Astrocyte (in vitro differentiated cells and primary cell): Measurements from ENCODE around the gene DMXL2. TPM values are rescaled to one million over a fixed set of nuclear protein-coding genes. Genes with fewer than 3 reads are reported as not detected.
"Not testable (repeated sequence)": the region's sequence is repeated elsewhere in the genome, so short reads cannot be mapped to it uniquely, and the experiment has no call there.

Experiments
- DNase-seq: peaks from one replicate; pipeline ENCODE4 v3.0.0-alpha.2; 2010; ENCODE audit warnings: low read depth
- FAIRE-seq: peaks from 2 replicates; lab custom pipeline; 2011; peaks lifted over from hg19 to GRCh38; lab: Jason Lieb, UNC
- H2AFZ ChIP-seq: 2 replicates; pipeline ENCODE4 v1.6.0; 2012; ENCODE audit warnings: low read depth, low read length, inconsistent platforms
- H3K27ac ChIP-seq: 2 replicates; pipeline ENCODE4 v1.5.1; 2011; ENCODE audit warnings: low read depth, low read length, inconsistent platforms
- H3K27me3 ChIP-seq: 2 replicates; pipeline ENCODE4 v1.6.0; 2011; ENCODE audit warnings: low read length, inconsistent platforms; ENCODE audit not compliant: insufficient read depth
- H3K36me3 ChIP-seq: 2 replicates; pipeline ENCODE4 v1.5.1; 2011; ENCODE audit warnings: low read length, inconsistent platforms; ENCODE audit not compliant: insufficient read depth
- H3K4me1 ChIP-seq: 2 replicates; pipeline ENCODE4 v1.5.1; 2011; ENCODE audit warnings: low read length, inconsistent platforms; ENCODE audit not compliant: insufficient read depth
- H3K4me2 ChIP-seq: 2 replicates; pipeline ENCODE4 v1.6.0; 2012; ENCODE audit warnings: low read length, inconsistent platforms
- H3K4me3 ChIP-seq: 2 replicates; pipeline ENCODE4 v1.5.1; 2011; ENCODE audit warnings: low read depth, mild to moderate bottlenecking, low read length, inconsistent platforms; ENCODE audit not compliant: insufficient read depth
- H3K79me2 ChIP-seq: 2 replicates; pipeline ENCODE4 v1.6.0; 2012; ENCODE audit warnings: mild to moderate bottlenecking, low read length, inconsistent platforms; ENCODE audit not compliant: insufficient read depth
- H3K9ac ChIP-seq: 2 replicates; pipeline ENCODE4 v1.6.0; 2012; ENCODE audit warnings: mild to moderate bottlenecking, low read length, inconsistent platforms
- H3K9me3 ChIP-seq: 2 replicates; pipeline ENCODE4 v1.5.1; 2012; ENCODE audit warnings: low read depth, mild to moderate bottlenecking, low read length, inconsistent platforms; ENCODE audit not compliant: insufficient read depth
- H4K20me1 ChIP-seq: 2 replicates; pipeline ENCODE4 v1.6.0; 2012; ENCODE audit warnings: low read length, inconsistent platforms; ENCODE audit not compliant: insufficient read depth
- H3K27ac Mint-ChIP-seq: one replicate; pipeline ENCODE4 v1.8.0; 2021; ENCODE audit warnings: mild to moderate bottlenecking, mixed read lengths; ENCODE audit not compliant: unreplicated experiment
- H3K27me3 Mint-ChIP-seq: one replicate; pipeline ENCODE4 v1.8.0; 2021; ENCODE audit warnings: low read depth, mixed read lengths; ENCODE audit not compliant: unreplicated experiment
- H3K36me3 Mint-ChIP-seq: one replicate; pipeline ENCODE4 v1.8.0; 2021; ENCODE audit warnings: low read depth, mixed read lengths; ENCODE audit not compliant: unreplicated experiment
- H3K4me1 Mint-ChIP-seq: one replicate; pipeline ENCODE4 v1.8.0; 2021; ENCODE audit warnings: low read depth, mixed read lengths; ENCODE audit not compliant: unreplicated experiment
- H3K4me3 Mint-ChIP-seq: one replicate; pipeline ENCODE4 v1.8.0; 2021; ENCODE audit warnings: mild to moderate bottlenecking, moderate library complexity, mixed read lengths; ENCODE audit not compliant: unreplicated experiment
- H3K9me3 Mint-ChIP-seq: one replicate; pipeline ENCODE4 v1.8.0; 2021; ENCODE audit warnings: mild to moderate bottlenecking, mixed read lengths; ENCODE audit not compliant: unreplicated experiment
- CTCF ChIP-seq: IDR thresholded peaks from 2 replicates; pipeline ENCODE4 v1.5.1; 2011; ENCODE audit warnings: low read depth, mild to moderate bottlenecking, inconsistent platforms, low read length, moderate library complexity; ENCODE audit not compliant: insufficient read depth
- EZH2 ChIP-seq: IDR thresholded peaks from 2 replicates; pipeline ENCODE4 v1.6.1; 2012; ENCODE audit warnings: mild to moderate bottlenecking, low read length, inconsistent platforms; ENCODE audit not compliant: insufficient read depth
- total RNA-seq: library from RNA; stranded (reverse); gene quantifications from 2 replicates; pipeline ENCODE4 v1.2.1, GENCODE V29; 2021

DMXL2 gene
- total RNA-seq, 1 donor from 2014 or later: 19.0 TPM

GRCh38 chr15:51576911-51577500 is 45.6 kb downstream of the DMXL2 start:
- no peaks in the 10 kb centered on the region for H3K36me3 ChIP-seq
- H3K4me1 Mint-ChIP-seq: no peaks in the 10 kb centered on the region
- no peak overlapping the region for H3K4me3 ChIP-seq
- H3K27ac Mint-ChIP-seq: no peak overlapping the region
- DNase-seq (peak; percentile 14), FAIRE-seq (no peak)
- H2AFZ ChIP-seq: no peak overlapping the region
- H3K36me3 Mint-ChIP-seq: no peaks in the 10 kb centered on the region
- no peak overlapping the region for H3K4me3 Mint-ChIP-seq
- no peak overlapping the region for H3K4me2 ChIP-seq
- H3K9me3 ChIP-seq: no peaks in the 10 kb centered on the region
- H3K27ac ChIP-seq: no peak overlapping the region
- no peaks in the 10 kb centered on the region for H4K20me1 ChIP-seq
- H3K27me3 Mint-ChIP-seq: no peaks in the 10 kb centered on the region
- H3K79me2 ChIP-seq: peaks cover 4% of the 10 kb centered on the region
- no peaks in the 10 kb centered on the region for H3K27me3 ChIP-seq
- peaks cover 2% of the 10 kb centered on the region for H3K9me3 Mint-ChIP-seq
- H3K4me1 ChIP-seq: no peaks in the 10 kb centered on the region
- no peak overlapping the region for H3K9ac ChIP-seq
- TF ChIP-seq CTCF: no peak
- no peak for TF ChIP-seq EZH2

- Histone ChIP-seq H3K27me3 (no peaks in the 10 kb centered on the region), H4K20me1 (no peaks in the 10 kb centered on the region), H3K4me3 (no peak overlapping the region), H3K36me3 (no peaks in the 10 kb centered on the region), H3K4me2 (no peak overlapping the region), H3K9ac (no peak overlapping the region), H3K4me1 (no peaks in the 10 kb centered on the region), H3K79me2 (peaks cover 4% of the 10 kb centered on the region), H3K9me3 (no peaks in the 10 kb centered on the region), H2AFZ (no peak overlapping the region), H3K27ac (no peak overlapping the region)
- H3K27me3 Mint-ChIP-seq: no peaks in the 10 kb centered on the region
- peaks cover 2% of the 10 kb centered on the region for H3K9me3 Mint-ChIP-seq
- no peaks in the 10 kb centered on the region for H3K4me1 Mint-ChIP-seq
- H3K27ac Mint-ChIP-seq: no peak overlapping the region
- TF ChIP-seq CTCF (no peak), EZH2 (no peak)
- no peak overlapping the region for H3K4me3 Mint-ChIP-seq
- DNase-seq (no peak), FAIRE-seq (no peak)
- H3K36me3 Mint-ChIP-seq: no peaks in the 10 kb centered on the region
These were observed 46.2 kb downstream of the DMXL2 start for GRCh38 chr15:51576286-51576850.

- Histone ChIP-seq H3K9me3 (no peaks in the 10 kb centered on the region), H3K36me3 (no peaks in the 10 kb centered on the region), H3K9ac (no peak overlapping the region), H3K27ac (no peak overlapping the region), H3K4me1 (no peaks in the 10 kb centered on the region), H3K4me3 (no peak overlapping the region), H3K79me2 (peaks cover 4% of the 10 kb centered on the region), H3K4me2 (no peak overlapping the region), H3K27me3 (no peaks in the 10 kb centered on the region), H4K20me1 (no peaks in the 10 kb centered on the region), H2AFZ (no peak overlapping the region)
- no peak for DNase-seq
- Mint-ChIP-seq H3K27ac (no peak overlapping the region), H3K36me3 (no peaks in the 10 kb centered on the region), H3K4me1 (no peaks in the 10 kb centered on the region), H3K27me3 (no peaks in the 10 kb centered on the region), H3K9me3 (peaks cover 4% of the 10 kb centered on the region), H3K4me3 (no peak overlapping the region)
- FAIRE-seq: no peak
- TF ChIP-seq CTCF (no peak), EZH2 (no peak)
These were observed 46.8 kb downstream of the DMXL2 start for GRCh38 chr15:51575775-51576174.

GRCh38 chr15:51573352-51573751 is 49.2 kb downstream of the DMXL2 start:
- H3K4me3 ChIP-seq, H3K27ac Mint-ChIP-seq, DNase-seq, H3K27me3 Mint-ChIP-seq, H3K9me3 ChIP-seq, H2AFZ ChIP-seq, H3K9me3 Mint-ChIP-seq, H3K4me1 Mint-ChIP-seq, H4K20me1 ChIP-seq, H3K9ac ChIP-seq, H3K36me3 ChIP-seq, FAIRE-seq, H3K4me2 ChIP-seq, H3K79me2 ChIP-seq, H3K36me3 Mint-ChIP-seq, H3K27me3 ChIP-seq, H3K4me3 Mint-ChIP-seq, H3K4me1 ChIP-seq, H3K27ac ChIP-seq: not testable (repeated sequence)
